HEK293 (cell line): Measurements from ENCODE around the gene DHX8.
"Not testable (repeated sequence)": the region's sequence is repeated elsewhere in the genome, so short reads cannot be mapped to it uniquely, and the experiment has no call there.

Experiments
- CTCF ChIA-PET: fragments of 350-600 bp; formaldehyde crosslinking; extraction: SDS; loops from one replicate; lab custom pipeline; 2021; ENCODE audit warnings: antibody characterized with exemption; lab: Yijun Ruan, JAX
- POLR2A ChIA-PET: fragments of 300-600 bp; formaldehyde crosslinking; extraction: SDS; loops from one replicate; lab custom pipeline; 2020; ENCODE audit warnings: antibody characterized with exemption, inconsistent platforms; lab: Yijun Ruan, JAX
- H3K27ac ChIP-seq: fragments of 200-500 bp; sonication (Bioruptor generic); 2 replicates; pipeline ENCODE4 v1.5.1; 2014; ENCODE audit warnings: low read depth, low read length, control low read depth, inconsistent platforms; ENCODE audit errors: extremely low read depth
- H3K36me3 ChIP-seq, 2 experiments: fragments of 200-500 bp in 1 of 2; sonication (Bioruptor generic) in 1 of 2; 1 replicate in 1 of 2; 2 replicates in 1 of 2; pipeline ENCODE4 v1.5.1; 2014 to 2017; ENCODE audit warnings: inconsistent platforms in 2 of 2, low read length in 2 of 2; ENCODE audit not compliant: control insufficient read depth in 2 of 2, insufficient read depth in 1 of 2
- H3K4me1 ChIP-seq: fragments of 200-500 bp; sonication (Bioruptor generic); 2 replicates; pipeline ENCODE4 v1.5.1; 2014; ENCODE audit warnings: mild to moderate bottlenecking, low read length, inconsistent platforms; ENCODE audit not compliant: control insufficient read depth, insufficient read depth
- H3K4me3 ChIP-seq: 2 replicates; pipeline ENCODE4 v1.5.1; 2011; ENCODE audit warnings: low read depth, mild to moderate bottlenecking, control low read depth, low read length, moderate library complexity
- H3K9me3 ChIP-seq: fragments of 200-500 bp; sonication (Bioruptor generic); 2 replicates; pipeline ENCODE4 v1.5.1; 2014; ENCODE audit warnings: low read depth, low read length, inconsistent platforms; ENCODE audit not compliant: control insufficient read depth, insufficient read depth
- HOXC10 ChIP-seq: sonication (generic); formaldehyde crosslinking; IDR thresholded peaks from 2 replicates; pipeline ENCODE4 v1.8.1; 2023; ENCODE audit warnings: mild to moderate bottlenecking, missing genetic modification reagents
- HOXD13 ChIP-seq: sonication (generic); formaldehyde crosslinking; IDR thresholded peaks from 2 replicates; pipeline ENCODE4 v1.8.0; 2022; ENCODE audit warnings: missing genetic modification reagents, borderline replicate concordance
- REPIN1 ChIP-seq: fragments of 450-650 bp; formaldehyde crosslinking; IDR thresholded peaks from 2 replicates; pipeline ENCODE4 v1.5.1; 2017; ENCODE audit warnings: missing biosample characterization, missing genetic modification characterization, low read depth
- SP3 ChIP-seq: fragments of 450-650 bp; formaldehyde crosslinking; IDR thresholded peaks from 2 replicates; pipeline ENCODE4 v1.5.1; 2016; ENCODE audit warnings: missing biosample characterization, missing genetic modification characterization
- WT1 ChIP-seq: fragments of 450-650 bp; formaldehyde crosslinking; IDR thresholded peaks from 2 replicates; pipeline ENCODE4 v1.5.1; 2016; ENCODE audit warnings: missing biosample characterization, missing genetic modification characterization
- ZBTB21 ChIP-seq: fragments of 450-650 bp; formaldehyde crosslinking; IDR thresholded peaks from 2 replicates; pipeline ENCODE4 v1.5.1; 2017; ENCODE audit warnings: missing biosample characterization, missing genetic modification characterization
- ZBTB8A ChIP-seq: fragments of 450-650 bp; formaldehyde crosslinking; IDR thresholded peaks from 2 replicates; pipeline ENCODE4 v1.5.1; 2016; ENCODE audit warnings: missing biosample characterization, missing genetic modification characterization
- ZFP3 ChIP-seq: fragments of 450-650 bp; formaldehyde crosslinking; IDR thresholded peaks from 2 replicates; pipeline ENCODE4 v1.5.1; 2016; ENCODE audit warnings: low read depth, missing biosample characterization, missing genetic modification characterization
- ZFP69B ChIP-seq: fragments of 450-650 bp; formaldehyde crosslinking; IDR thresholded peaks from 2 replicates; pipeline ENCODE4 v1.5.1; 2016; ENCODE audit warnings: missing biosample characterization, missing genetic modification characterization
- ZNF10 ChIP-seq: fragments of 450-650 bp; formaldehyde crosslinking; IDR thresholded peaks from 2 replicates; pipeline ENCODE4 v1.5.1; 2017; ENCODE audit warnings: missing biosample characterization, missing genetic modification characterization
- ZNF138 ChIP-seq: fragments of 450-650 bp; formaldehyde crosslinking; IDR thresholded peaks from 2 replicates; pipeline ENCODE4 v1.5.1; 2016; ENCODE audit warnings: missing biosample characterization, missing genetic modification characterization, borderline replicate concordance
- ZNF155 ChIP-seq: fragments of 450-650 bp; formaldehyde crosslinking; IDR thresholded peaks from 2 replicates; pipeline ENCODE4 v1.5.1; 2016; ENCODE audit warnings: missing biosample characterization, missing genetic modification characterization
- ZNF157 ChIP-seq: fragments of 450-650 bp; formaldehyde crosslinking; IDR thresholded peaks from 2 replicates; pipeline ENCODE4 v1.5.1; 2016; ENCODE audit warnings: missing biosample characterization, missing genetic modification characterization
- ZNF2 ChIP-seq: fragments of 450-650 bp; formaldehyde crosslinking; IDR thresholded peaks from 2 replicates; pipeline ENCODE4 v1.5.1; 2016; ENCODE audit warnings: missing biosample characterization, missing genetic modification characterization
- ZNF24 ChIP-seq: fragments of 450-650 bp; formaldehyde crosslinking; IDR thresholded peaks from 2 replicates; pipeline ENCODE4 v1.5.1; 2016; ENCODE audit warnings: missing biosample characterization, missing genetic modification characterization
- ZNF341 ChIP-seq: fragments of 450-650 bp; formaldehyde crosslinking; IDR thresholded peaks from 2 replicates; pipeline ENCODE4; 2016; ENCODE audit warnings: low read depth, missing biosample characterization, missing genetic modification characterization
- ZNF350 ChIP-seq: fragments of 450-650 bp; formaldehyde crosslinking; IDR thresholded peaks from 2 replicates; pipeline ENCODE4 v1.5.0; 2017; ENCODE audit warnings: missing biosample characterization, mild to moderate bottlenecking, missing genetic modification characterization
- ZNF621 ChIP-seq: fragments of 450-650 bp; formaldehyde crosslinking; IDR thresholded peaks from 2 replicates; pipeline ENCODE4 v1.5.1; 2017; ENCODE audit warnings: missing biosample characterization, missing genetic modification characterization
- ZNF623 ChIP-seq: fragments of 450-650 bp; formaldehyde crosslinking; IDR thresholded peaks from 2 replicates; pipeline ENCODE4 v1.5.1; 2016; ENCODE audit warnings: missing biosample characterization, missing genetic modification characterization
- ZNF624 ChIP-seq: fragments of 450-650 bp; formaldehyde crosslinking; IDR thresholded peaks from 2 replicates; pipeline ENCODE4 v1.5.1; 2017; ENCODE audit warnings: missing biosample characterization, missing genetic modification characterization
- ZNF843 ChIP-seq: fragments of 450-650 bp; formaldehyde crosslinking; IDR thresholded peaks from 2 replicates; pipeline ENCODE4 v1.5.1; 2016; ENCODE audit warnings: missing biosample characterization, missing genetic modification characterization
- TF ChIP-seq, protein P1 (sequence below): fragments of 450-650 bp; formaldehyde crosslinking; IDR thresholded peaks from 2 replicates; pipeline ENCODE4 v1.5.0; 2017; ENCODE audit warnings: missing biosample characterization, missing genetic modification characterization, borderline replicate concordance
- TF ChIP-seq, protein P2 (sequence below): fragments of 450-650 bp; formaldehyde crosslinking; IDR thresholded peaks from 2 replicates; pipeline ENCODE4 v1.5.1; 2016; ENCODE audit warnings: missing biosample characterization, missing genetic modification characterization, low read depth
- TF ChIP-seq, protein P3 (sequence below): fragments of 450-650 bp; formaldehyde crosslinking; IDR thresholded peaks from 2 replicates; pipeline ENCODE4 v1.5.1; 2016; ENCODE audit warnings: missing biosample characterization, missing genetic modification characterization
- TF ChIP-seq, protein P4 (sequence below): fragments of 450-650 bp; formaldehyde crosslinking; IDR thresholded peaks from 2 replicates; pipeline ENCODE4 v1.5.1; 2016; ENCODE audit warnings: missing biosample characterization, missing genetic modification characterization
- TF ChIP-seq, protein P5 (sequence below): fragments of 450-650 bp; formaldehyde crosslinking; IDR thresholded peaks from 2 replicates; pipeline ENCODE4 v1.5.1; 2016; ENCODE audit warnings: missing biosample characterization, missing genetic modification characterization

DHX8 gene

DNA sequence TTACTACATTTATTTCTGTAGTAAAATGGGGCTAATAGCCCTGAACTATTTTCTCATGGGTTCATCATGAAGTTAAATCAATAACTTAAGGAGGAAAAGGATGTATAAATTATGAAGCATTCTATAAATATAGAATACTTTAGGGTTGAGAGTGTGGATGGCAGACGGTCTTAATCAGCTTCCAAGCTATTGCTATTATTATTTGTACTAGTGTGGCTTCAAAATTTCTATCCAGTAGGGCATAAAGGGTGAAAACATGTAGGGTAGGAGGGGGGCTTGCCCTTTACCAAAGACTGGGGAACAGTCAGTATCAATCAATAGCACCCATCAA, 26.4 kb upstream of the DHX8 start:
- no peaks in the 10 kb centered on the region for H3K4me1 ChIP-seq
- no peaks in the 10 kb centered on the region for H3K9me3 ChIP-seq
- no peaks in the 10 kb centered on the region for H3K36me3 ChIP-seq
- no peak overlapping the region for H3K4me3 ChIP-seq
- H3K27ac ChIP-seq = no peak overlapping the region
- POLR2A ChIA-PET = no interaction called here
- TF ChIP-seq REPIN1 (no peak), ZNF624 (tag by site-specific recombination) (no peak), HOXC10 (CRISPR knock-in tag) (no peak), ZNF843 (tag by site-specific recombination) (no peak), WT1 (no peak), ZNF155 (no peak), ZNF2 (no peak), ZNF24 (tag by site-specific recombination) (no peak), ZNF621 (no peak), ZNF10 (tag by site-specific recombination) (no peak), ZNF341 (tag by site-specific recombination) (no peak)
- TF ChIP-seq, protein P1, sequence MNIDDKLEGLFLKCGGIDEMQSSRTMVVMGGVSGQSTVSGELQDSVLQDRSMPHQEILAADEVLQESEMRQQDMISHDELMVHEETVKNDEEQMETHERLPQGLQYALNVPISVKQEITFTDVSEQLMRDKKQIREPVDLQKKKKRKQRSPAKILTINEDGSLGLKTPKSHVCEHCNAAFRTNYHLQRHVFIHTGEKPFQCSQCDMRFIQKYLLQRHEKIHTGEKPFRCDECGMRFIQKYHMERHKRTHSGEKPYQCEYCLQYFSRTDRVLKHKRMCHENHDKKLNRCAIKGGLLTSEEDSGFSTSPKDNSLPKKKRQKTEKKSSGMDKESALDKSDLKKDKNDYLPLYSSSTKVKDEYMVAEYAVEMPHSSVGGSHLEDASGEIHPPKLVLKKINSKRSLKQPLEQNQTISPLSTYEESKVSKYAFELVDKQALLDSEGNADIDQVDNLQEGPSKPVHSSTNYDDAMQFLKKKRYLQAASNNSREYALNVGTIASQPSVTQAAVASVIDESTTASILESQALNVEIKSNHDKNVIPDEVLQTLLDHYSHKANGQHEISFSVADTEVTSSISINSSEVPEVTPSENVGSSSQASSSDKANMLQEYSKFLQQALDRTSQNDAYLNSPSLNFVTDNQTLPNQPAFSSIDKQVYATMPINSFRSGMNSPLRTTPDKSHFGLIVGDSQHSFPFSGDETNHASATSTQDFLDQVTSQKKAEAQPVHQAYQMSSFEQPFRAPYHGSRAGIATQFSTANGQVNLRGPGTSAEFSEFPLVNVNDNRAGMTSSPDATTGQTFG (tag by site-specific recombination) = no peak
- CTCF ChIA-PET = interaction anchor here (0.5 to 1.5 kb wide), 4 partner anchors 56 to 988 kb away, joined by 3 to 6 read pairs (median 3); no protein-coding TSS in a partner anchor

DNA sequence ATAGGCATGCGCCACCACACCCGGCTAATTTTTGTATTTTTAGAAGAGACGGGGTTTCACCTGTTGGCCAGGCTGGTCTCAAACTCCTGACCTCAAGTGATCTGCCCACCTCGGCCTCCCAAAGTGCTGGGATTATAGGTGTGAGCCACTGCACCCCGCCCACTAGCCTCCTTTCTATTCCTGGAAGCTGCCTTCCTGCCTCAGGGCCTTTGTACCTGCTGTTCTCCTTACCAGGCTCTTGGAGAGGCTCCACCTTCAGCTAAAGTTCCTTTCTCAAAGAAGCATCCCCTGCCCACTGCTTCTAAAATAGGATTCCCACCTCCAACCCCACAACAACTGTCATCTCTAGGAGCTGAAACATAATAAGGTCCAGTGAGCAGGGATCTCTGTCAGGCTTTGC, 23.9 kb upstream of the DHX8 start:
- H3K4me3 ChIP-seq, H3K9me3 ChIP-seq, H3K36me3 ChIP-seq, H3K4me1 ChIP-seq, H3K27ac ChIP-seq: not testable (repeated sequence)
- POLR2A ChIA-PET = interaction anchor here (0.6 to 1.2 kb wide), 3 partner anchors 24 to 71 kb away, joined by 3 to 5 read pairs (median 5); partner anchors contain the start of genes ARL4D and DHX8
- CTCF ChIA-PET = interaction anchor here (0.6 to 1.7 kb wide), 4 partner anchors 10 to 72 kb away, joined by 3 to 5 read pairs (median 3); no protein-coding TSS in a partner anchor
- peak; percentile 93 for TF ChIP-seq ZNF623

DNA sequence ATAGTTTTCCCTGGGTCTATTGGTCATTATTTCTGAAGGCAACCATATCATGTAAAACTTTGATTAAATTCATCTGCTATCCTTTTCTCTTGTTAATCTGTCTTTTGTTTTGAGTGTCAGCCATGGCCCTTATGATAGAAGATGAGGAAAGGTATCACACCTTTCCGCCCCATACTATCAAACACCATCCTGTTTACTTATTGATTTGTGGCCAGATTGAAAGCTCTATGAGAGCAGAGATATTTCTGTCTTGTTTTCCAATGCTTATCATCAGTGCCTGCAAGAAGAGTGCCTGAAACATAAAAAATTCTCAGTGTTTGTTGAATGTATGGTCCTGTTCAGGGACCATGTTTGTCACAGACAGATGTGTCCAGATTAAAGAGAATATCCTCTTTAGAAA, 22.6 kb upstream of the DHX8 start:
- POLR2A ChIA-PET = interaction anchor here (0.8 kb wide), 1 partner anchor 63 kb away, joined by 3 read pairs; the partner anchor contains the start of gene ARL4D
- no peaks in the 10 kb centered on the region for H3K36me3 ChIP-seq
- no peak overlapping the region for H3K4me3 ChIP-seq
- no peaks in the 10 kb centered on the region for H3K4me1 ChIP-seq
- H3K9me3 ChIP-seq = no peaks in the 10 kb centered on the region
- no peak overlapping the region for H3K27ac ChIP-seq
- CTCF ChIA-PET = interaction anchor here (0.6 to 1.7 kb wide), 4 partner anchors 15 to 149 kb away, joined by 3 to 5 read pairs (median 4); no protein-coding TSS in a partner anchor
- TF ChIP-seq ZNF24 (tag by site-specific recombination) = no peak
- no peak for TF ChIP-seq SP3
- TF ChIP-seq ZNF155 = no peak
- no peak for TF ChIP-seq HOXD13 (CRISPR knock-in tag)
- TF ChIP-seq, protein P2, sequence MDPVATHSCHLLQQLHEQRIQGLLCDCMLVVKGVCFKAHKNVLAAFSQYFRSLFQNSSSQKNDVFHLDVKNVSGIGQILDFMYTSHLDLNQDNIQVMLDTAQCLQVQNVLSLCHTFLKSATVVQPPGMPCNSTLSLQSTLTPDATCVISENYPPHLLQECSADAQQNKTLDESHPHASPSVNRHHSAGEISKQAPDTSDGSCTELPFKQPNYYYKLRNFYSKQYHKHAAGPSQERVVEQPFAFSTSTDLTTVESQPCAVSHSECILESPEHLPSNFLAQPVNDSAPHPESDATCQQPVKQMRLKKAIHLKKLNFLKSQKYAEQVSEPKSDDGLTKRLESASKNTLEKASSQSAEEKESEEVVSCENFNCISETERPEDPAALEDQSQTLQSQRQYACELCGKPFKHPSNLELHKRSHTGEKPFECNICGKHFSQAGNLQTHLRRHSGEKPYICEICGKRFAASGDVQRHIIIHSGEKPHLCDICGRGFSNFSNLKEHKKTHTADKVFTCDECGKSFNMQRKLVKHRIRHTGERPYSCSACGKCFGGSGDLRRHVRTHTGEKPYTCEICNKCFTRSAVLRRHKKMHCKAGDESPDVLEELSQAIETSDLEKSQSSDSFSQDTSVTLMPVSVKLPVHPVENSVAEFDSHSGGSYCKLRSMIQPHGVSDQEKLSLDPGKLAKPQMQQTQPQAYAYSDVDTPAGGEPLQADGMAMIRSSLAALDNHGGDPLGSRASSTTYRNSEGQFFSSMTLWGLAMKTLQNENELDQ (tag by site-specific recombination) = no peak
- TF ChIP-seq, protein P3, sequence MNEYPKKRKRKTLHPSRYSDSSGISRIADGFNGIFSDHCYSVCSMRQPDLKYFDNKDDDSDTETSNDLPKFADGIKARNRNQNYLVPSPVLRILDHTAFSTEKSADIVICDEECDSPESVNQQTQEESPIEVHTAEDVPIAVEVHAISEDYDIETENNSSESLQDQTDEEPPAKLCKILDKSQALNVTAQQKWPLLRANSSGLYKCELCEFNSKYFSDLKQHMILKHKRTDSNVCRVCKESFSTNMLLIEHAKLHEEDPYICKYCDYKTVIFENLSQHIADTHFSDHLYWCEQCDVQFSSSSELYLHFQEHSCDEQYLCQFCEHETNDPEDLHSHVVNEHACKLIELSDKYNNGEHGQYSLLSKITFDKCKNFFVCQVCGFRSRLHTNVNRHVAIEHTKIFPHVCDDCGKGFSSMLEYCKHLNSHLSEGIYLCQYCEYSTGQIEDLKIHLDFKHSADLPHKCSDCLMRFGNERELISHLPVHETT (tag by site-specific recombination) = no peak
- TF ChIP-seq, protein P4, sequence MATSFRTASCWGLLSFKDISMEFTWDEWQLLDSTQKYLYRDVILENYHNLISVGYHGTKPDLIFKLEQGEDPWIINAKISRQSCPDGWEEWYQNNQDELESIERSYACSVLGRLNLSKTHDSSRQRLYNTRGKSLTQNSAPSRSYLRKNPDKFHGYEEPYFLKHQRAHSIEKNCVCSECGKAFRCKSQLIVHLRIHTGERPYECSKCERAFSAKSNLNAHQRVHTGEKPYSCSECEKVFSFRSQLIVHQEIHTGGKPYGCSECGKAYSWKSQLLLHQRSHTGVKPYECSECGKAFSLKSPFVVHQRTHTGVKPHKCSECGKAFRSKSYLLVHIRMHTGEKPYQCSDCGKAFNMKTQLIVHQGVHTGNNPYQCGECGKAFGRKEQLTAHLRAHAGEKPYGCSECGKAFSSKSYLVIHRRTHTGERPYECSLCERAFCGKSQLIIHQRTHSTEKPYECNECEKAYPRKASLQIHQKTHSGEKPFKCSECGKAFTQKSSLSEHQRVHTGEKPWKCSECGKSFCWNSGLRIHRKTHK (tag by site-specific recombination) = no peak
- no peak for TF ChIP-seq ZNF350 (tag by site-specific recombination)
- no peak for TF ChIP-seq ZFP69B
- no peak for TF ChIP-seq ZBTB8A
- TF ChIP-seq ZNF138 (tag by site-specific recombination) = no peak
- TF ChIP-seq ZNF157 (tag by site-specific recombination) = no peak
- no peak for TF ChIP-seq ZFP3 (tag by site-specific recombination)
- no peak for TF ChIP-seq ZBTB21 (tag by site-specific recombination)
- TF ChIP-seq, protein P5, sequence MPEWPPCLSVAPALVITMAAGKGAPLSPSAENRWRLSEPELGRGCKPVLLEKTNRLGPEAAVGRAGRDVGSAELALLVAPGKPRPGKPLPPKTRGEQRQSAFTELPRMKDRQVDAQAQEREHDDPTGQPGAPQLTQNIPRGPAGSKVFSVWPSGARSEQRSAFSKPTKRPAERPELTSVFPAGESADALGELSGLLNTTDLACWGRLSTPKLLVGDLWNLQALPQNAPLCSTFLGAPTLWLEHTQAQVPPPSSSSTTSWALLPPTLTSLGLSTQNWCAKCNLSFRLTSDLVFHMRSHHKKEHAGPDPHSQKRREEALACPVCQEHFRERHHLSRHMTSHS (tag by site-specific recombination) = no peak
